IMR-90 (cell line): ENCODE data around the gene CEP83. TPM values are rescaled to one million over a fixed set of nuclear protein-coding genes. Genes with fewer than 3 reads are reported as not detected.

Experiments used
- ATAC-seq: fragments of 200-7000 bp; cut with Tn5 transposase; 2 replicates; pipeline ENCODE4 v1.9.1; 2020; ENCODE audit warnings: low read depth, mild to moderate bottlenecking, moderate library complexity
- BruUV-seq: library from RNA; stranded (reverse); fragments of 400-500 nt; replicated peaks from 2 replicates; lab custom pipeline; 2021; lab: Mats Ljungman, UMichigan
- CTCF ChIA-PET: fragments of 300-600 bp; formaldehyde crosslinking; extraction: SDS; loops from one replicate; lab custom pipeline; 2021; ENCODE audit warnings: antibody characterized with exemption; lab: Yijun Ruan, JAX
- POLR2A ChIA-PET: fragments of 300-600 bp; sonication (Branson Sonifier 250); formaldehyde crosslinking; loops from one replicate; lab custom pipeline; 2022; ENCODE audit warnings: antibody characterized with exemption; ENCODE audit not compliant: unreplicated experiment; lab: Charles Lee
- DNase-seq: peaks from one replicate; pipeline ENCODE4 v3.0.0; 2013
- H2AFZ ChIP-seq: replicated peaks from 2 replicates; pipeline ENCODE3; 2013; ENCODE audit warnings: low read length, mild to moderate bottlenecking; ENCODE audit not compliant: poor library complexity
- H2AK5ac ChIP-seq: 2 replicates; pipeline ENCODE4 v1.6.1; 2013; ENCODE audit warnings: low read depth, low read length, inconsistent platforms
- H2AK9ac ChIP-seq: replicated peaks from 2 replicates; pipeline ENCODE3; 2013; ENCODE audit warnings: mild to moderate bottlenecking, low read depth, low read length, moderate library complexity; ENCODE audit not compliant: poor library complexity
- H2BK120ac ChIP-seq: 2 replicates; pipeline ENCODE4 v1.6.1; 2013; ENCODE audit warnings: low read depth, low read length, inconsistent platforms
- H2BK15ac ChIP-seq: 3 replicates; pipeline ENCODE4 v1.6.1; 2013; ENCODE audit warnings: low read depth, low read length, inconsistent platforms
- H2BK20ac ChIP-seq: 2 replicates; pipeline ENCODE4 v1.6.1; 2013; ENCODE audit warnings: low read depth, mild to moderate bottlenecking, inconsistent platforms, low read length, moderate library complexity
- H2BK5ac ChIP-seq: 2 replicates; pipeline ENCODE4 v1.6.1; 2013; ENCODE audit warnings: mild to moderate bottlenecking, low read depth, low read length, inconsistent platforms; ENCODE audit not compliant: poor library complexity, severe bottlenecking
- H3K14ac ChIP-seq: replicated peaks from 2 replicates; pipeline ENCODE4 v1.6.1; 2013; ENCODE audit warnings: low read depth, low read length, inconsistent platforms
- H3K18ac ChIP-seq: 2 replicates; pipeline ENCODE4 v1.6.1; 2013; ENCODE audit warnings: low read depth, low read length, control low read depth
- H3K23ac ChIP-seq: 2 replicates; pipeline ENCODE4 v1.6.1; 2013; ENCODE audit warnings: low read depth, low read length, inconsistent platforms
- H3K27ac ChIP-seq: 2 replicates; pipeline ENCODE4 v1.5.1; 2013; ENCODE audit warnings: mild to moderate bottlenecking, control low read depth, low read length; ENCODE audit not compliant: insufficient read depth
- H3K27me3 ChIP-seq: 2 replicates; pipeline ENCODE4 v1.6.1; 2013; ENCODE audit warnings: low read length; ENCODE audit not compliant: control insufficient read depth, insufficient read depth
- H3K36me3 ChIP-seq: 2 replicates; pipeline ENCODE4 v1.6.1; 2013; ENCODE audit warnings: low read length, mixed read lengths; ENCODE audit not compliant: control insufficient read depth, insufficient read depth
- H3K4ac ChIP-seq: 2 replicates; pipeline ENCODE4 v1.6.1; 2013; ENCODE audit warnings: low read depth, low read length, inconsistent platforms
- H3K4me1 ChIP-seq: 2 replicates; pipeline ENCODE4 v1.6.1; 2013; ENCODE audit warnings: low read length, mixed read lengths; ENCODE audit not compliant: control insufficient read depth, insufficient read depth
- H3K4me2 ChIP-seq: 2 replicates; pipeline ENCODE4 v1.6.1; 2013; ENCODE audit warnings: low read depth, mild to moderate bottlenecking, control low read depth, low read length, moderate library complexity
- H3K4me3 ChIP-seq: 2 replicates; pipeline ENCODE4 v1.5.1; 2013; ENCODE audit warnings: low read depth, mild to moderate bottlenecking, control low read depth, low read length, moderate library complexity; ENCODE audit not compliant: insufficient read depth
- H3K56ac ChIP-seq: 2 replicates; pipeline ENCODE4 v1.6.1; 2013; ENCODE audit warnings: low read length, inconsistent platforms; ENCODE audit not compliant: insufficient read depth; ENCODE audit errors: extremely low read depth
- H3K79me1 ChIP-seq, 2 experiments: 2 replicates each; pipeline ENCODE4 v1.6.1; 2013; ENCODE audit warnings: low read length in 2 of 2, inconsistent platforms in 1 of 2, low read depth in 1 of 2
- H3K9ac ChIP-seq: 2 replicates; pipeline ENCODE4 v1.6.1; 2013; ENCODE audit warnings: low read depth, low read length, control low read depth
- H3K9me1 ChIP-seq: 2 replicates; pipeline ENCODE4 v1.6.1; 2013; ENCODE audit warnings: low read length, inconsistent platforms; ENCODE audit not compliant: insufficient read depth
- H3K9me3 ChIP-seq: 2 replicates; pipeline ENCODE4 v1.6.1; 2013; ENCODE audit warnings: low read length; ENCODE audit not compliant: control insufficient read depth, insufficient read depth
- H4K20me1 ChIP-seq: 2 replicates; pipeline ENCODE4 v1.6.1; 2013; ENCODE audit warnings: low read length, inconsistent platforms; ENCODE audit not compliant: insufficient read depth
- H4K5ac ChIP-seq: 2 replicates; pipeline ENCODE4 v1.6.1; 2013; ENCODE audit warnings: mild to moderate bottlenecking, low read depth, low read length, control low read depth
- H4K8ac ChIP-seq, 2 experiments: 2 replicates each; pipeline ENCODE4 v1.6.1; 2013; ENCODE audit warnings: low read depth in 2 of 2, low read length in 2 of 2, control low read depth in 1 of 2, inconsistent platforms in 1 of 2
- H4K91ac ChIP-seq: 2 replicates; pipeline ENCODE4 v1.6.1; 2013; ENCODE audit warnings: low read depth, low read length, inconsistent platforms; ENCODE audit not compliant: insufficient read depth
- BHLHE40 ChIP-seq: fragments of 150-350 bp; IDR thresholded peaks from 2 replicates; pipeline ENCODE4 v1.6.1; 2016; ENCODE audit warnings: mild to moderate bottlenecking, low read depth, low read length
- MAZ ChIP-seq: IDR thresholded peaks from 2 replicates; pipeline ENCODE4 v1.6.1; 2012; ENCODE audit warnings: low read depth, mild to moderate bottlenecking, low read length, improper control_type of control experiment, moderate library complexity, borderline replicate concordance
- NFE2L2 ChIP-seq: fragments of 150-350 bp; IDR thresholded peaks from 2 replicates; pipeline ENCODE4 v1.6.1; 2016; ENCODE audit warnings: low read depth, mild to moderate bottlenecking, low read length
- RAD21 ChIP-seq: IDR thresholded peaks from 2 replicates; pipeline ENCODE4 v1.6.1; 2012; ENCODE audit warnings: low read length, improper control_type of control experiment
- SMC3 ChIP-seq: fragments of 150-350 bp; IDR thresholded peaks from 2 replicates; pipeline ENCODE4 v1.6.1; 2016; ENCODE audit warnings: low read depth, mild to moderate bottlenecking, antibody characterized with exemption, low read length, moderate library complexity
- WGBS, 2 experiments: methylation state at CpG; one replicate each; pipeline versions ENCODE4 v1.1.5 to v1.1.7; 2013; ENCODE audit warnings: missing lambda C conversion rate in 2 of 2; ENCODE audit not compliant: insufficient read length in 1 of 2; ENCODE audit errors: extremely low coverage in 2 of 2; 5-methylcytosine and 5-hydroxymethylcytosine counted together
- dilution Hi-C: fragments of 300-500 bp; cut with HindIII; formaldehyde crosslinking; loops from one replicate; pipeline ENCODE4 v1.14.3; 2018; ENCODE audit warnings: low sequenced_read_pairs; ENCODE audit not compliant: unreplicated experiment
- in situ Hi-C: fragments of 300-500 bp; cut with MboI; formaldehyde crosslinking; loops from 3 replicates; pipeline ENCODE4 v1.14.3; 2019; ENCODE audit warnings: low sequenced_read_pairs, inconsistent platforms, mixed read lengths
- intact Hi-C: fragments of 100-400 bp; cut with micrococcal nuclease; formaldehyde crosslinking; loops from 2 replicates; pipeline ENCODE4 v1.10.0; 2022
- polyA plus RNA-seq, 3 experiments: library from polyadenylated mRNA; depleted of rRNA; stranded (reverse); fragments of >200 nt; gene quantifications; 2 replicates each; pipeline ENCODE4 v1.2.3, GENCODE V29; 2012; ENCODE audit warnings: low replicate concordance in 1 of 3
- total RNA-seq: library from RNA; depleted of rRNA; stranded (reverse); fragments of >200 nt; gene quantifications from 2 replicates; pipeline ENCODE4 v1.2.3, GENCODE V29; 2012
- TF ChIP-seq, protein P1 (sequence below): conservative IDR thresholded peaks from 2 replicates; pipeline ENCODE4 v1.5.1; 2012; ENCODE audit warnings: mild to moderate bottlenecking, low read depth, low read length, improper control_type of control experiment
- TF ChIP-seq, protein P2 (sequence below): fragments of 150-350 bp; IDR thresholded peaks from 2 replicates; pipeline ENCODE4 v1.6.1; 2016; ENCODE audit warnings: low read depth, mild to moderate bottlenecking, low read length, moderate library complexity, borderline replicate concordance

Gene CEP83
- total and polyA plus RNA-seq, 2 of the 4 experiments (the other 2 are of a cell fraction), result 3.9 to 8.9 TPM

DNA sequence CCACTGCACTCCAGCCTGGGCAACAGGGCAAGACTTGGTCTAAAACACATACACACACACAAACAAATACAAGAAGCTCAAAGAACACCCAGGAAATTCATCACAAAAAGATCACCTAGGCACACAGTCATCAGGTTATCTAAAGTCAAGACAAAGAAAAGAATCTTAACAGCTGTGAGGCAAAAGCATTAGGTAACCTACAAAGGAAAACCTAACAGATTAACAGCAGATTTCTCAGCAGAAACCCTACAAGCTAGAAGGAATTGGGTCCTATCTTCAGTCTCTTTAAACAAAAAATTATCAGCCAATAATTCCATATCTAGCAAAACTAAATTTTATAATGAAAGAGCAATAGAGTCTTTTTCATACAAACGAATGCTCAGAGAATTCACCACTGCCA is 22.4 kb downstream of the CEP83 start:
- Histone ChIP-seq H2AK9ac (no peak overlapping the region), H4K8ac (no peak overlapping the region), H3K36me3 (no peaks in the 10 kb centered on the region), H2BK120ac (no peak overlapping the region), H2BK15ac (no peak overlapping the region), H3K27ac (no peak overlapping the region), H3K9ac (no peak overlapping the region), H3K79me1 (peaks cover 3 to 5% of the 10 kb centered on the region in 2 experiments; a peak in 1 of 4 replicates), H4K20me1 (no peaks in the 10 kb centered on the region), H4K91ac (no peak overlapping the region), H3K9me3 (no peaks in the 10 kb centered on the region), H2AFZ (no peak overlapping the region), H4K5ac (no peak overlapping the region), H3K4me1 (no peaks in the 10 kb centered on the region), H3K23ac (no peak overlapping the region), H2AK5ac (no peak overlapping the region), H3K4me3 (no peak overlapping the region), H2BK20ac (no peak overlapping the region), H3K56ac (no peak overlapping the region), H2BK5ac (no peak overlapping the region), H3K14ac (no peak overlapping the region), H3K18ac (no peak overlapping the region), H3K4ac (no peak overlapping the region), H3K9me1 (no peaks in the 10 kb centered on the region), H3K27me3 (no peaks in the 10 kb centered on the region), H3K4me2 (no peak overlapping the region)
- in situ Hi-C loops, result no loop called here
- POLR2A ChIA-PET, result no interaction called here
- ATAC-seq, result no peak
- TF ChIP-seq RAD21 (no peak), SMC3 (no peak), NFE2L2 (no peak), MAZ (no peak), BHLHE40 (no peak)
- TF ChIP-seq, protein P1, sequence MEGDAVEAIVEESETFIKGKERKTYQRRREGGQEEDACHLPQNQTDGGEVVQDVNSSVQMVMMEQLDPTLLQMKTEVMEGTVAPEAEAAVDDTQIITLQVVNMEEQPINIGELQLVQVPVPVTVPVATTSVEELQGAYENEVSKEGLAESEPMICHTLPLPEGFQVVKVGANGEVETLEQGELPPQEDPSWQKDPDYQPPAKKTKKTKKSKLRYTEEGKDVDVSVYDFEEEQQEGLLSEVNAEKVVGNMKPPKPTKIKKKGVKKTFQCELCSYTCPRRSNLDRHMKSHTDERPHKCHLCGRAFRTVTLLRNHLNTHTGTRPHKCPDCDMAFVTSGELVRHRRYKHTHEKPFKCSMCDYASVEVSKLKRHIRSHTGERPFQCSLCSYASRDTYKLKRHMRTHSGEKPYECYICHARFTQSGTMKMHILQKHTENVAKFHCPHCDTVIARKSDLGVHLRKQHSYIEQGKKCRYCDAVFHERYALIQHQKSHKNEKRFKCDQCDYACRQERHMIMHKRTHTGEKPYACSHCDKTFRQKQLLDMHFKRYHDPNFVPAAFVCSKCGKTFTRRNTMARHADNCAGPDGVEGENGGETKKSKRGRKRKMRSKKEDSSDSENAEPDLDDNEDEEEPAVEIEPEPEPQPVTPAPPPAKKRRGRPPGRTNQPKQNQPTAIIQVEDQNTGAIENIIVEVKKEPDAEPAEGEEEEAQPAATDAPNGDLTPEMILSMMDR, result no peak
- TF ChIP-seq, protein P2, sequence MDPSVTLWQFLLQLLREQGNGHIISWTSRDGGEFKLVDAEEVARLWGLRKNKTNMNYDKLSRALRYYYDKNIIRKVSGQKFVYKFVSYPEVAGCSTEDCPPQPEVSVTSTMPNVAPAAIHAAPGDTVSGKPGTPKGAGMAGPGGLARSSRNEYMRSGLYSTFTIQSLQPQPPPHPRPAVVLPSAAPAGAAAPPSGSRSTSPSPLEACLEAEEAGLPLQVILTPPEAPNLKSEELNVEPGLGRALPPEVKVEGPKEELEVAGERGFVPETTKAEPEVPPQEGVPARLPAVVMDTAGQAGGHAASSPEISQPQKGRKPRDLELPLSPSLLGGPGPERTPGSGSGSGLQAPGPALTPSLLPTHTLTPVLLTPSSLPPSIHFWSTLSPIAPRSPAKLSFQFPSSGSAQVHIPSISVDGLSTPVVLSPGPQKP, result no peak
- WGBS, 2 experiments, result no CpG with 5 or more reads among the region's 1 CpG
- DNase-seq, result no peak
- dilution Hi-C loops, result no loop called here
- CTCF ChIA-PET, result no interaction called here
- intact Hi-C loops, result no loop called here
- no TSS peak for BruUV-seq
